Epithelial cell of proximal tubule (primary cell): ENCODE data around the gene ACD. TPM values are rescaled to one million over a fixed set of nuclear protein-coding genes. Genes with fewer than 3 reads are reported as not detected.
"Not testable (repeated sequence)": the region's sequence is repeated elsewhere in the genome, so short reads cannot be mapped to it uniquely, and the experiment has no call there.

ENCODE experiments used
- DNase-seq: peaks from one replicate; pipeline ENCODE4 v3.0.0-alpha.2; 2011; ENCODE audit warnings: low read depth
- H3K4me3 ChIP-seq: 2 replicates; pipeline ENCODE4 v1.5.1; 2011; ENCODE audit warnings: low read depth, mild to moderate bottlenecking, low read length
- total RNA-seq: library from RNA; depleted of rRNA; stranded (reverse); fragments of >200 nt; gene quantifications from 2 replicates; pipeline ENCODE4 v1.2.3, GENCODE V29; 2015
- TF ChIP-seq, protein P1 (sequence below): conservative IDR thresholded peaks from 2 replicates; pipeline ENCODE4 v1.5.1; 2012; ENCODE audit warnings: low read depth, mild to moderate bottlenecking, low read length

The ACD gene
- total RNA-seq, 1 donor from 2014 or later = 71.6 TPM

DNA sequence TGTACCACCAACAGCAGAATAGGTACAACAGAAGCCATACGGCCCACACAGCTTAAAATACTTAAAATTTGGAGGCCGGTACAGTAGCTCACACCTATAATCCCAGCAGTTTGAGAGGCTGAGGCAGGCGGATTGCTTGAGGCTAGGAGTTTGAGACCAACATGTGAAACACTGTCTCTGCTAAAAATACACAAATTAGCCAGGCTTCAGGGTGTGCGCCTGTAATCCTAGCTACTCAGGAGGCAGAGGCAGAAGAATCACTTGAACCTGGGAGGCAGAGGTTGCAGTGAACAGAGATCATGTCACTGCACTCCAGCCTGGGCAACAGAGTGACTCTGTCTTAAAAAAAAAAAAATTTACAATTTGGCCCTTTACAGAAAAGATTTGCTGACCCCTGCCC is 42.1 kb upstream of the ACD start:
- TF ChIP-seq, protein P1, sequence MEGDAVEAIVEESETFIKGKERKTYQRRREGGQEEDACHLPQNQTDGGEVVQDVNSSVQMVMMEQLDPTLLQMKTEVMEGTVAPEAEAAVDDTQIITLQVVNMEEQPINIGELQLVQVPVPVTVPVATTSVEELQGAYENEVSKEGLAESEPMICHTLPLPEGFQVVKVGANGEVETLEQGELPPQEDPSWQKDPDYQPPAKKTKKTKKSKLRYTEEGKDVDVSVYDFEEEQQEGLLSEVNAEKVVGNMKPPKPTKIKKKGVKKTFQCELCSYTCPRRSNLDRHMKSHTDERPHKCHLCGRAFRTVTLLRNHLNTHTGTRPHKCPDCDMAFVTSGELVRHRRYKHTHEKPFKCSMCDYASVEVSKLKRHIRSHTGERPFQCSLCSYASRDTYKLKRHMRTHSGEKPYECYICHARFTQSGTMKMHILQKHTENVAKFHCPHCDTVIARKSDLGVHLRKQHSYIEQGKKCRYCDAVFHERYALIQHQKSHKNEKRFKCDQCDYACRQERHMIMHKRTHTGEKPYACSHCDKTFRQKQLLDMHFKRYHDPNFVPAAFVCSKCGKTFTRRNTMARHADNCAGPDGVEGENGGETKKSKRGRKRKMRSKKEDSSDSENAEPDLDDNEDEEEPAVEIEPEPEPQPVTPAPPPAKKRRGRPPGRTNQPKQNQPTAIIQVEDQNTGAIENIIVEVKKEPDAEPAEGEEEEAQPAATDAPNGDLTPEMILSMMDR = no peak
- no peak for DNase-seq
- H3K4me3 ChIP-seq = no peak overlapping the region

DNA sequence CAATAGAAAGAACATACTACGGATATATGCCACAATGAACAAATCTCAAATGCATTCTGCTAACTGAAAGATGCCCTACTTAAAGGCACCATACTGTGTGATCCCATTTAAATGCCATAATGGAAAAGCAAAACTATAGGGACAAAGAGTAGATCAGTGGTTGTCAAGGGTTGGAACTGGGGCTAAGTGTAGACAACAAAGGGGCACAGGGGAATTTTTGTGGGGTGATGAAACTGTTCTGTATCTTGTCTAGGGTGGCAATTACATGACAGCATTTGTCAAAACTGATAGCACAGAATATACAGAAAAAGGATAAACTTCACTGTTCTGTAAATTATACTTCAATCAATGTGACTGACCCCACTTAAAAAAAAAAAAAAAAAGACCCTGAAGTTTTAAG is 41.4 kb upstream of the ACD start:
- DNase-seq = no peak
- TF ChIP-seq, protein P1 = no peak
- H3K4me3 ChIP-seq = no peak overlapping the region

DNA sequence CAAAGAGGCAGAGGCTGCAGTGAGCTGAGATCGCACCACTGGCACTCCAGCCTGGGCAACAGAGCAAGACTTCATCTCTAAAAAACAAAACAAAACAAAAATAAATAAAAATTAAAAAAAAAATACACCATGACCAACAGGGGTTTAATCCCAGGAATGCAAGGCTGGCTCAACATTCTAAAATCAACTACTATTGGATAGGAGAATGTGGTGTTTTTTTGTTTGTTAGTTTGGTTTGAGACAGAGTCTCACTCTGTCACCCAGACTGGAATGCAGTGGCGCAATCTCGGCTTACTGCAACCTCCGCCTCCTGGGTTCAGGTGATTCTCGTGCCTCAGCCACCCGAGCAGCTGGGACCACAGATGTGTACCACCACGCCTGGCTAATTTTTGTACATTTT is 39.2 kb upstream of the ACD start:
- no peak for DNase-seq

DNA sequence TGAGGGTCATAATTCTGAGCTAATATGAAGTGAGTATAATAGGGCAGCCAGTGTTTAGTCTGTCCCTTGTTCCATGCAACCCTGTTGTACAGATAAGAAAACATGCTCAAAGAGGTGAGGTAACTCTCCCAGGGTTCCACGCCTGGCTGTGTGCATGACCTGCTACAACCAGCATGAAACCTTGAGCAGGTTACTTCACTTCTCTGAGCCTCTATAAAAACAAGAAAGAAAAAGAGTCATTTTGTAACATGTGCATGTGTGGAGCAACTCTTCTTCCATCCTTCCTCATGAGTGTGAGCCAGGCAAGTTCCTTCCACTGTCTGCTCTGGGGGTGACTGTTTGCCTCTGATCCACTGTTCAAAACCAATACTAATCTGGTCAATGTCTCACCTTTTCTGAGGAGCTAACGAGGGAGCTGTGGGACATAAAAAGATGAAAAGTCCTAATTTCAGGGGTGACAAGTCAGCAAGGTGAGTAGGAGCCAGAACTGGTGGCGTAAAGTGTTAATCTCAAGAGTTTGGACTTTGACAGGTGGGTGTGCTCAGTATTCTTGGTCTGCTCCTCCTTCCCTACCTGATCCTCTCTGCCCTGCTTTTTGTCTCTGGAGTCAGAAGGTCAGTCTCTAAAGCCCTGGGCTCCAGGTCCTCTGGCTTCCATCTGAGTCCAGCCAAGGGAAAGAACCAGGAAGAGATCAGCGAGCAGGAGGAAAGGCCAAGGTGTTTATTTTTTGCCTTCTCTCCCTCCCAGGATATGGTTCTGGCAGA is 37.5 kb upstream of the ACD start:
- H3K4me3 ChIP-seq = no peak overlapping the region
- TF ChIP-seq, protein P1 = no peak
- DNase-seq = no peak

More for the DNA sequence above, 39.2 kb upstream of the ACD start:
- TF ChIP-seq, protein P1 = no peak
- H3K4me3 ChIP-seq = no peak overlapping the region

DNA sequence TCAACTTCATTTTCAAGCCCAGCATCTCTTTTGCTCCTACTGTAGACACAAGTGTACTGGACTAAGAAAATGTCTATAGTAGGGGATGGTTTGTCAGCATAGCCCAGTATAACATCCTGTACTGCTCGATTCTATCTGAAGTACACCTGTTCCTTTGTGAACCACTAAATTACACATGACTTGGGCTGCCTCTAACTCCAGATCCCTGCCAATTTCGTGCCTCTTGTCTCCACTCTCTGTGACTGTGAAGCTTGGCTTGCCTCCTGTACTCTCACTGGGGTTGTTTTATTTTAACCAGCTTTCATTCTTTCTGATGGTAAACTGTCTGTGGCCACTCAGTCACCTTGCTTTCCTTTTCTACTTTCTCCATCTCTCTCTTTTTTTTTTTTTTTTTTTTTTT is 34.6 kb upstream of the ACD start:
- DNase-seq = no peak
- H3K4me3 ChIP-seq = no peak overlapping the region
- TF ChIP-seq, protein P1 = no peak

DNA sequence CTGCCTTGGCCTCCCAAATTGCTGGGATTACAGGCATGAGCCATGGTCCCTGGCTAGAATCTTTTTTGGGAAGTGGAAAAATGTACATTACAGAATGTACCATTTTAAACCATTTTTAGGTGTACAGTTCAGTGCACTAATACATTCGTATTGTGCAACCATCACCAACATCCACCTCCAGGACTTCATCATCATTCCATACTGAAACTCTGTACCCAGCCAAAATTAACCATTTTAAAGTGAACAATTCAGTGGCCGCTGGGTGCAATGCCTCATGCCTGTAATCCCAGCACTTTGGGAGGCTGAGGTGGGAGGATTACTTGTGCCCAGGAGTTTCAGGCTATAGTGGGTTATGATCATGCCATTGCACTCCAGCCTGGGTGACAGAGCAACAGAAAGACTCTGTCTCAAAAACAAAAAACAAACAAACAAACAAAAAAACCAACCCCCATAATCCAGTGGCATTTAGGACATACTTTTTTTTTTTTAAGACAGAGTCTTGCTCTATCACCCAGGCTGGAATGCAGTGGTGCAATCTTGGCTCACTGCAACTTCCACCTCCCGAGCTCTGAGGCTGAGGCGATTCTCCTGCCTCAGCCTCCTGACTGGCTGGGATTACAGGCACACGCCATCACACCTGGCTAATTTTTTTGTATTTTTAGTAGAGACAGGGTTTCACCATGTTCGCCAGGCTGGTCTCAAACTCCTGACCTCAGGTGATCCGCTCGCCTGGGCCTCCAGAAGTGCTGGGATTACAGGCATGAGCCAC is 33.6 kb upstream of the ACD start:
- H3K4me3 ChIP-seq, DNase-seq: not testable (repeated sequence)

DNA sequence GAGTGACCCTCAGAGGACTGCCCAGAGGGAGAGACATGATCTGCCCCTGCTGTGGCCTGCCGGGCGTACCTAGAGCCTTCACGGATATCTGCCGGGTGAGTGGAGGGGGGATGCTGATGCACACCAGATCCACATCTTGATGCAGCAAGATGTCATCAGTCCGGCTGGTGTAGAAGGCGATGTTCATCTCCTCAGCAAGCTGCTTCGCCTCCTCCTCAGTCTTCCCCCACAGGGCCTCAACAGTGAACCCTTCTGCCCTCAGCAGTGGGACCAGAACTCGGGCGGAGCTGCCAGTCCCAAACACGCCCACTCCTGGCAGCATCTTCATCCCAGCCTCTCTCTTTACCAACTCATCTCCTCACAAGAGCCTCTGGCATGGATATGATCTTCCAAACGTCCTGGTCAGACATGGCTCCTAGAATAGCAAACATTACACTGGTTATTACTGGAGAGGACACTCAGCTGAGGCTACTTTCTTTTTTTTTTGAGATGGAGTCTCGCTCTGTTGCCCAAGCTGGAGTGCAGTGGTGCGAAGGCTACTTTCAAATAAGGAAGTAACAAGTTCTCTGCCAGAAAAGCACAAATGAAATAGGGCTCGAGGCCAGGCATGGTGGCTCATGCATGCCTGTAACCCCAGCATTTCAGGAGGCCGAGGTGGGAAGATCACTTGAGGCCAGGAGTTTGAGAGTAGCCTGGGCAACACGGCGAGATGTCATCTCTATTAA is 25.5 kb upstream of the ACD start:
- peak; percentile 30 for DNase-seq
- TF ChIP-seq, protein P1 = no peak
- no peak overlapping the region for H3K4me3 ChIP-seq
